Stomach (tissue), 4 donors: Measurements from ENCODE around the gene NUP214.

Experiments used
- EP300 ChIP-seq: sonication (generic); formaldehyde crosslinking; IDR thresholded peaks from one replicate; pipeline ENCODE4 v1.6.1; 2017; ENCODE audit warnings: antibody characterized with exemption
- POLR2A ChIP-seq, 4 donors: fragments of 450-650 bp; IDR thresholded peaks; one replicate each; pipeline ENCODE4 v1.6.1; 2016; ENCODE audit warnings: antibody characterized with exemption in 4 of 4, control low read depth in 2 of 4, mild to moderate bottlenecking in 1 of 4, moderate library complexity in 1 of 4
- POLR2AphosphoS5 ChIP-seq, 3 donors: sonication (generic); formaldehyde crosslinking; IDR thresholded peaks; one replicate each; pipeline ENCODE4 v1.6.1; 2016; ENCODE audit warnings: antibody characterized with exemption in 3 of 3
- TF ChIP-seq, protein P1 (sequence below), 7 experiments: fragments of 450-650 bp in 4 of 7; fragments of 200-600 bp in 3 of 7; sonication (generic) in 3 of 7; IDR thresholded peaks; one replicate each; pipeline ENCODE4 v1.5.1; 2016 to 2019; ENCODE audit warnings: antibody characterized with exemption in 7 of 7, control low read depth in 2 of 7, mild to moderate bottlenecking in 1 of 7

DNA sequence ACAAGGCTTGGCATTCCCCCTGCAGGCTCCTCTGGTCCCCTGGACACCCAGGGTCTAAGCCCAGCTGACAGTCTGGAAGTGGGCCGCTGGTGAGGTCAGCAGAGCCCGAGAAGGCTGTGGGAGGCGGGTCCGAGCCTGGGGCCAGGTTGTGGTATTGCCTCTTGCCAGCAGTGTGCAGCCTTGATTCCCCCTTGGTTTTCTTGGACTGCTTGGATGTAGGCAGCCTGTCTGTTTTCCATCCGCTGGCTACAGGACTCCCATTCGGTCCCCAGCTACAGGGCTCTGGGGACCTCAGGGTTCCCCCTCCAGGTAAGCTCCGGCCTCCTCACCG lies 27.5 kb upstream of the NUP214 start:
- TF ChIP-seq, protein P1, sequence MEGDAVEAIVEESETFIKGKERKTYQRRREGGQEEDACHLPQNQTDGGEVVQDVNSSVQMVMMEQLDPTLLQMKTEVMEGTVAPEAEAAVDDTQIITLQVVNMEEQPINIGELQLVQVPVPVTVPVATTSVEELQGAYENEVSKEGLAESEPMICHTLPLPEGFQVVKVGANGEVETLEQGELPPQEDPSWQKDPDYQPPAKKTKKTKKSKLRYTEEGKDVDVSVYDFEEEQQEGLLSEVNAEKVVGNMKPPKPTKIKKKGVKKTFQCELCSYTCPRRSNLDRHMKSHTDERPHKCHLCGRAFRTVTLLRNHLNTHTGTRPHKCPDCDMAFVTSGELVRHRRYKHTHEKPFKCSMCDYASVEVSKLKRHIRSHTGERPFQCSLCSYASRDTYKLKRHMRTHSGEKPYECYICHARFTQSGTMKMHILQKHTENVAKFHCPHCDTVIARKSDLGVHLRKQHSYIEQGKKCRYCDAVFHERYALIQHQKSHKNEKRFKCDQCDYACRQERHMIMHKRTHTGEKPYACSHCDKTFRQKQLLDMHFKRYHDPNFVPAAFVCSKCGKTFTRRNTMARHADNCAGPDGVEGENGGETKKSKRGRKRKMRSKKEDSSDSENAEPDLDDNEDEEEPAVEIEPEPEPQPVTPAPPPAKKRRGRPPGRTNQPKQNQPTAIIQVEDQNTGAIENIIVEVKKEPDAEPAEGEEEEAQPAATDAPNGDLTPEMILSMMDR (IDR thresholded peaks at IDR 0.05), result no peak
- TF ChIP-seq POLR2A (IDR thresholded peaks at IDR 0.05) (no peak), POLR2AphosphoS5 (IDR thresholded peaks at IDR 0.05) (no peak), EP300 (no peak)
